Measurements from ENCODE around the gene EIF2S2. TPM values are rescaled to one million over a fixed set of nuclear protein-coding genes. Genes with fewer than 3 reads are reported as not detected.

EIF2S2 gene
- total RNA-seq, 2 experiments from 2014 or later, result 150 to 154 TPM

GRCh38 chr20:34095825-34096224, 16.2 kb downstream of the EIF2S2 start:
- ChIA-PET CTCF (interaction anchor here (1.1 to 1.6 kb wide), 2 partner anchors 17 to 34 kb away, joined by 5 to 7 read pairs; partner anchors contain the start of gene EIF2S2), POLR2A (interaction anchor here (0.7 kb wide), 1 partner anchor 12 kb away, joined by 3 read pairs; no protein-coding TSS in a partner anchor)

GRCh38 chr20:34093895-34094294, 18.1 kb downstream of the EIF2S2 start:
- CTCF ChIA-PET, result no interaction called here
- POLR2A ChIA-PET, result no interaction called here

- CTCF ChIA-PET, result interaction anchor here (2.0 kb wide), 1 partner anchor 17 kb away, joined by 5 read pairs; no protein-coding TSS in a partner anchor
- POLR2A ChIA-PET, result interaction anchor here (0.6 to 1.0 kb wide), 4 partner anchors 9 to 152 kb away, joined by 3 to 8 read pairs (median 4); no protein-coding TSS in a partner anchor
Measured at GRCh38 chr20:34091637-34092200, 20.3 kb downstream of the EIF2S2 start.

- CTCF ChIA-PET, result interaction anchor here (0.6 kb wide), 1 partner anchor 359 kb away, joined by 3 read pairs; no protein-coding TSS in a partner anchor
- POLR2A ChIA-PET, result no interaction called here
Measured at GRCh38 chr20:34090645-34091044, 21.4 kb downstream of the EIF2S2 start.

- CTCF ChIA-PET, result interaction anchor here (0.6 to 0.8 kb wide), 2 partner anchors 36 to 358 kb away, joined by 3 to 4 read pairs; no protein-coding TSS in a partner anchor
Measured at GRCh38 chr20:34089655-34090345, 22.2 kb downstream of the EIF2S2 start.

GRCh38 chr20:34089175-34089479, 22.9 kb downstream of the EIF2S2 start:
- CTCF ChIA-PET, result interaction anchor here (1.5 kb wide), 1 partner anchor 19 kb away, joined by 3 read pairs; no protein-coding TSS in a partner anchor
- POLR2A ChIA-PET, result no interaction called here

More at GRCh38 chr20:34089655-34090345, 22.2 kb downstream of the EIF2S2 start:
- POLR2A ChIA-PET, result no interaction called here

- ChIA-PET CTCF (interaction anchor here (1.5 kb wide), 1 partner anchor 19 kb away, joined by 3 read pairs; no protein-coding TSS in a partner anchor), POLR2A (interaction anchor here (0.6 kb wide), 1 partner anchor 279 kb away, joined by 4 read pairs; no protein-coding TSS in a partner anchor)
Measured at GRCh38 chr20:34088305-34089174, 23.5 kb downstream of the EIF2S2 start.

GRCh38 chr20:34085544-34086040, 26.5 kb downstream of the EIF2S2 start:
- ChIA-PET CTCF (no interaction called here), POLR2A (no interaction called here)

- CTCF ChIA-PET, result no interaction called here
- POLR2A ChIA-PET, result no interaction called here
Measured at GRCh38 chr20:34084227-34084923, 27.7 kb downstream of the EIF2S2 start.

GRCh38 chr20:34083781-34084180, 28.3 kb downstream of the EIF2S2 start:
- ChIA-PET CTCF (no interaction called here), POLR2A (interaction anchor here (0.5 kb wide), 1 partner anchor 137 kb away, joined by 3 read pairs; no protein-coding TSS in a partner anchor)

GRCh38 chr20:34083137-34083536, 28.9 kb downstream of the EIF2S2 start:
- POLR2A ChIA-PET, result interaction anchor here (0.5 kb wide), 1 partner anchor 137 kb away, joined by 3 read pairs; no protein-coding TSS in a partner anchor
- CTCF ChIA-PET, result interaction anchor here (1.1 kb wide), 1 partner anchor 221 kb away, joined by 3 read pairs; no protein-coding TSS in a partner anchor

GRCh38 chr20:34082232-34082887, 29.7 kb downstream of the EIF2S2 start:
- ChIA-PET CTCF (interaction anchor here (0.7 to 1.1 kb wide), 2 partner anchors 13 to 221 kb away, joined by 3 read pairs; no protein-coding TSS in a partner anchor), POLR2A (no interaction called here)

GRCh38 chr20:34079818-34080217, 32.2 kb downstream of the EIF2S2 start:
- ChIA-PET CTCF (no interaction called here), POLR2A (no interaction called here)

GRCh38 chr20:34078540-34078939, 33.5 kb downstream of the EIF2S2 start:
- POLR2A ChIA-PET, result interaction anchor here (1.5 kb wide), 1 partner anchor 34 kb away, joined by 7 read pairs; the partner anchor contains the start of gene EIF2S2
- CTCF ChIA-PET, result no interaction called here

- ChIA-PET CTCF (no interaction called here), POLR2A (interaction anchor here (1.5 kb wide), 1 partner anchor 35 kb away, joined by 7 read pairs; the partner anchor contains the start of gene EIF2S2)
Measured at GRCh38 chr20:34076952-34077351, 35.1 kb downstream of the EIF2S2 start.

GRCh38 chr20:34075647-34076046, 36.4 kb downstream of the EIF2S2 start:
- POLR2A ChIA-PET, result no interaction called here
- CTCF ChIA-PET, result no interaction called here

GRCh38 chr20:34074101-34074760, 37.8 kb downstream of the EIF2S2 start:
- ChIA-PET CTCF (no interaction called here), POLR2A (no interaction called here)

GRCh38 chr20:34072778-34073177, 39.3 kb downstream of the EIF2S2 start:
- CTCF ChIA-PET, result interaction anchor here (1.0 kb wide), 1 partner anchor 157 kb away, joined by 3 read pairs; no protein-coding TSS in a partner anchor
- POLR2A ChIA-PET, result no interaction called here

Data from activated CD8-positive, alpha-beta memory T cell treated with anti-CD3 and anti-CD28 coated beads for 36 hours (primary cell).